Kidney (tissue), 14 donors: ENCODE data around the gene FBXL14. TPM values are rescaled to one million over a fixed set of nuclear protein-coding genes. Genes with fewer than 3 reads are reported as not detected.

Experiments used
- DNase-seq, 5 donors: peaks; one replicate each; pipeline ENCODE4 v3.0.0-alpha.2; 2013 to 2020
- FAIRE-seq: peaks from 2 replicates; lab custom pipeline; 2012; peaks lifted over from hg19 to GRCh38; lab: Jason Lieb, UNC
- H3K27ac ChIP-seq, 2 donors: one replicate each; pipeline ENCODE4 v1.7.0; 2013; ENCODE audit warnings: low read depth in 2 of 2, low read length in 2 of 2, inconsistent platforms in 1 of 2
- H3K27me3 ChIP-seq: one replicate; pipeline ENCODE4 v1.7.1; 2013; ENCODE audit warnings: low read length, inconsistent platforms; ENCODE audit not compliant: control insufficient read depth, insufficient read depth
- H3K36me3 ChIP-seq, 3 donors: one replicate each; pipeline versions ENCODE4 v1.7.0 to v1.7.1; 2013; ENCODE audit warnings: low read length in 3 of 3, control low read depth in 1 of 3, inconsistent platforms in 1 of 3; ENCODE audit not compliant: insufficient read depth in 3 of 3, control insufficient read depth in 2 of 3
- H3K4me1 ChIP-seq, 3 donors: one replicate each; pipeline versions ENCODE4 v1.7.0 to v1.7.1; 2013; ENCODE audit warnings: low read length in 3 of 3, inconsistent platforms in 1 of 3, low read depth in 1 of 3; ENCODE audit not compliant: control insufficient read depth in 2 of 3, insufficient read depth in 2 of 3
- H3K4me3 ChIP-seq, 3 donors: one replicate each; pipeline versions ENCODE4 v1.7.0 to v1.8.1; 2013; ENCODE audit warnings: low read length in 3 of 3, control low read depth in 1 of 3, inconsistent platforms in 1 of 3
- H3K9ac ChIP-seq, 3 donors: one replicate each; pipeline versions ENCODE4 v1.7.0 to v1.7.1; 2013; ENCODE audit warnings: low read length in 3 of 3, control low read depth in 1 of 3, inconsistent platforms in 1 of 3
- H3K9me3 ChIP-seq, 3 donors: one replicate each; pipeline versions ENCODE4 v1.7.0 to v1.7.1; 2013; ENCODE audit warnings: low read length in 3 of 3, control low read depth in 1 of 3, inconsistent platforms in 1 of 3; ENCODE audit not compliant: control insufficient read depth in 2 of 3, insufficient read depth in 1 of 3
- CTCF ChIP-seq: IDR thresholded peaks from 3 replicates; pipeline ENCODE4 v1.5.1; 2012; ENCODE audit warnings: mild to moderate bottlenecking, moderate library complexity, borderline replicate concordance; ENCODE audit not compliant: insufficient read depth; ENCODE audit errors: extremely low read depth
- intact Hi-C: fragments of 100-400 bp; cut with DNase I; formaldehyde crosslinking; loops from one replicate; pipeline ENCODE4 v1.11.1; 2022
- polyA plus RNA-seq: library from polyadenylated mRNA; stranded (reverse); fragments of 350-450 nt; fragmentation: Illumina TruSeq; extraction: RNeasy Lipid Tissue Mini Kit (QIAGEN cat#74804); gene quantifications from one replicate; pipeline ENCODE4 v1.2.3, GENCODE V29; 2014; ENCODE audit warnings: low read depth, low replicate concordance; ENCODE audit not compliant: insufficient read depth
- total RNA-seq: library from RNA; stranded (reverse); fragmentation: NEBNext Ultra II Directional; extraction: Animal tissue kit (Norgen Biotek cat#: 25700); gene quantifications from one replicate; pipeline ENCODE4 v1.2.1, GENCODE V29; 2021
- donor health status: control.
- donor health status: control.
- donor health status: control.
- donor health status: control.
- donor health status: control.
- donor health status: DM: yes; HTN: yes; CAD: no.
- donor health status: Normal renal cell carcinoma (clear cell type).

The FBXL14 gene
- total and polyA plus RNA-seq, 2 donors from 2014 or later: 5.3 to 17.9 TPM

- H3K27ac ChIP-seq: no peak overlapping the region
- no peak for TF ChIP-seq CTCF
- no peaks in the 10 kb centered on the region for H3K9me3 ChIP-seq
- H3K27me3 ChIP-seq: no peaks in the 10 kb centered on the region
- DNase-seq (no peak), FAIRE-seq (no peak)
- no peak overlapping the region for H3K4me3 ChIP-seq
- no peaks in the 10 kb centered on the region for H3K4me1 ChIP-seq
- no peak overlapping the region for H3K9ac ChIP-seq
- no peaks in the 10 kb centered on the region for H3K36me3 ChIP-seq
- intact Hi-C loops: no loop called here
Measured at GRCh38 chr12:1614360-1614759, 20.0 kb upstream of the FBXL14 start.

GRCh38 chr12:1613860-1614259 is 19.5 kb upstream of the FBXL14 start:
- no peak for DNase-seq
- H3K9ac ChIP-seq: no peak overlapping the region
- FAIRE-seq: no peak
- no peak overlapping the region for H3K27ac ChIP-seq
- TF ChIP-seq CTCF: no peak
- H3K9me3 ChIP-seq: no peaks in the 10 kb centered on the region
- no peak overlapping the region for H3K4me3 ChIP-seq
- intact Hi-C loops: no loop called here
- H3K27me3 ChIP-seq: no peaks in the 10 kb centered on the region
- no peaks in the 10 kb centered on the region for H3K4me1 ChIP-seq
- H3K36me3 ChIP-seq: no peaks in the 10 kb centered on the region

- H3K27me3 ChIP-seq: no peaks in the 10 kb centered on the region
- TF ChIP-seq CTCF: no peak
- H3K9me3 ChIP-seq: no peaks in the 10 kb centered on the region
- H3K4me1 ChIP-seq: no peaks in the 10 kb centered on the region
- H3K9ac ChIP-seq: no peak overlapping the region
- intact Hi-C loops: no loop called here
- peak in 2 of 5 donors; percentile 56 to 61 for DNase-seq
- no peak for FAIRE-seq
- H3K27ac ChIP-seq: no peak overlapping the region
- H3K4me3 ChIP-seq: no peak overlapping the region
- H3K36me3 ChIP-seq: no peaks in the 10 kb centered on the region
Measured at GRCh38 chr12:1611803-1612572, 17.6 kb upstream of the FBXL14 start.
